Measurements from ENCODE around the gene DLEC1.
"Not testable (repeated sequence)": the region's sequence is repeated elsewhere in the genome, so short reads cannot be mapped to it uniquely, and the experiment has no call there.

DLEC1 gene

DNA sequence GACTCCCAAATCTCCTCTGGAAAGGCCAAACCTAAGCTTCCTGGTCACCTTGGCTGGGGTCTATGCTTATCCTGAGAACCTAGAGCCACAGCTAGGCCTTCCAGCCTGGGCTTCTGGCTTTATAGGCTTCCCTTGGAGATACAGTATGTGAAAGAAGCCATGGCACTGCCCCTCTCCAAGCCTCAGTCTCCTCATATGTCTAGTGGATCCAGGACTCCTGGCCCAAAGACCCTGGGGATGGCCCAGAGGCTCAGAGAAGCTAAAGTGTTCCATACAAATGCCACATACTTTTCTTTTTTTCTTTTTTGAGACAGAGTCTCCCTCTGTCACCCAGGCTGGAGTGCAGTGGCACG, 89.3 kb downstream of the DLEC1 start:
- no peak overlapping the region for H3K27ac ChIP-seq (ENCODE audit: low read depth in 2 of 2, low read length in 2 of 2)
- H3K36me3 ChIP-seq (ENCODE audit: control insufficient read depth in 2 of 2, insufficient read depth in 2 of 2, low read length in 2 of 2) = peaks cover 76 to 90% of the 10 kb centered on the region in 2 donors
- H3K4me3 ChIP-seq (ENCODE audit: low read length in 2 of 2) = no peak overlapping the region
- H3K9ac ChIP-seq (ENCODE audit: low read depth in 1 of 2, low read length in 2 of 2) = no peak overlapping the region
- no peaks in the 10 kb centered on the region for H3K27me3 ChIP-seq (ENCODE audit: control insufficient read depth in 2 of 2, insufficient read depth in 2 of 2, low read length in 2 of 2)
- no peaks in the 10 kb centered on the region for H3K9me3 ChIP-seq (ENCODE audit: control insufficient read depth in 2 of 2, low read length in 2 of 2)
- peaks cover 9 to 19% of the 10 kb centered on the region in 2 donors for H3K4me1 ChIP-seq (ENCODE audit: control insufficient read depth in 2 of 2, insufficient read depth in 2 of 2, low read length in 2 of 2)

- Histone ChIP-seq H3K4me1 (ENCODE audit: control insufficient read depth in 2 of 2, insufficient read depth in 2 of 2, low read length in 2 of 2) (peaks cover 14 to 27% of the 10 kb centered on the region in 2 donors), H3K27ac (ENCODE audit: low read depth in 2 of 2, low read length in 2 of 2) (no peak overlapping the region), H3K27me3 (ENCODE audit: control insufficient read depth in 2 of 2, insufficient read depth in 2 of 2, low read length in 2 of 2) (no peaks in the 10 kb centered on the region), H3K9ac (ENCODE audit: low read depth in 1 of 2, low read length in 2 of 2) (no peak overlapping the region), H3K9me3 (ENCODE audit: control insufficient read depth in 2 of 2, low read length in 2 of 2) (no peaks in the 10 kb centered on the region), H3K4me3 (ENCODE audit: low read length in 2 of 2) (no peak overlapping the region), H3K36me3 (ENCODE audit: control insufficient read depth in 2 of 2, insufficient read depth in 2 of 2, low read length in 2 of 2) (peaks cover 76 to 88% of the 10 kb centered on the region in 2 donors)
Measured at GRCh38 chr3:38129058-38129457, 90.0 kb downstream of the DLEC1 start.

DNA sequence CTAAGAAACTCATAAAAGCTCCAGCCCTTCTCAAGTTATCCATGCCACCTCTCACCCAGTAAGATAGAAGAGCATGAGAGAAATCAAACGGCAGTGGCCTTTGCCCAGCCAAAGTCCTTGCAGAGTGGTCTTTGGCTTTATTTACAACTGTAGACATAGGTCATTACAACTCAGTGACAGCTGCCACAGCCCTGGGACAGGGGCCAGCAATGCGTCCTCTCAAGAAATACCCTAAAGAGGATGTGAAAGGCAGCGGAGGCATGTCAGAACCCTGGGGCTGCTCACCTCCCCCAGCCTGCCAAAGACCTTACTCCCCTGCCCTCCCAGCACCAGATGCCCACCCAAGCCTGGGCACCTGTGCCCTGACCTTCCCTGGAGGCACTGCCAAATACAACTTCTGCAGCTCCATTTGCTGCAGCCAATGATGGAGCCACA, 91.6 kb downstream of the DLEC1 start:
- H3K36me3 ChIP-seq (ENCODE audit: control insufficient read depth in 2 of 2, insufficient read depth in 2 of 2, low read length in 2 of 2) = peaks cover 70 to 79% of the 10 kb centered on the region in 2 donors
- peak overlapping the region in 1 of 2 donors; percentile 69 for H3K27ac ChIP-seq (ENCODE audit: low read depth in 2 of 2, low read length in 2 of 2)
- H3K9me3 ChIP-seq (ENCODE audit: control insufficient read depth in 2 of 2, low read length in 2 of 2) = no peaks in the 10 kb centered on the region
- H3K4me1 ChIP-seq (ENCODE audit: control insufficient read depth in 2 of 2, insufficient read depth in 2 of 2, low read length in 2 of 2) = peaks cover 29 to 43% of the 10 kb centered on the region in 2 donors
- H3K27me3 ChIP-seq (ENCODE audit: control insufficient read depth in 2 of 2, insufficient read depth in 2 of 2, low read length in 2 of 2) = no peaks in the 10 kb centered on the region
- no peak overlapping the region for H3K9ac ChIP-seq (ENCODE audit: low read depth in 1 of 2, low read length in 2 of 2)
- no peak overlapping the region for H3K4me3 ChIP-seq (ENCODE audit: low read length in 2 of 2)

DNA sequence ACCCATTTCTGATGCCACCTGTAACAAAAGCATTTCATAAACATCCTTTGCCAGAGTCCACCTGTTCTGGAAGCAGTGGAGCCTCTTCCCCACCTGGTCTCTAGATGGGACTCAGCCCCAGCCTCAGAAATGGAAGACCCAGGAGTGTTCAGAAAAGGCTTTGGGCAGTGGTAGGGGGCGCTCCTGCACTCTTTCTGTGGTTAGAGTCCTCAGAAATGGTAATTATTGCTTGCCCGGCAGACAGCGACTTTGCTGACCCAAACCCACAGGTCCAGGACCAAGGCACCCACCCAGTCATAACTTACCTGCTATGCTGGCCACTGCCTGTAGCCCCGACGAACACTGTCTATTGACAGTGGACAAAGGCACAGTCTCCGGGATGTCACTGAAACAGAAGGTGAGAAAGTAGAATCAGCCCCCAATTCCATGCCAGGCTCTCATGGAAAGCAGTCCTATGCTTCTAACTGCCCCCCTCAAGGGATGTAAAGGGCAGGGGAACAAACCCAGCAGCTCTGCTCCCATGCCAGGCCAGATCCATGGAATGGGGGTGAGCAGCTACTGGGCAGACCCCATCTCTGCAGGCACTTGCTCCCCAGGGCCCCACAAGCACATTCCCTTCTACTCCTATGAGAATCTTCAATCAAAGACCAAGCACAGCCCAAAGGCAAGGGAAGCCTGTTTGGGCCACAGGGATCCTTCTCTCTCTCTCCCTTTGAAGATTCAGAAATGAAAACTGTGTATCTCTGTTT, 92.8 kb downstream of the DLEC1 start:
- no peak overlapping the region for H3K4me3 ChIP-seq (ENCODE audit: low read length in 2 of 2)
- peaks cover 58 to 67% of the 10 kb centered on the region in 2 donors for H3K36me3 ChIP-seq (ENCODE audit: control insufficient read depth in 2 of 2, insufficient read depth in 2 of 2, low read length in 2 of 2)
- no peaks in the 10 kb centered on the region for H3K9me3 ChIP-seq (ENCODE audit: control insufficient read depth in 2 of 2, low read length in 2 of 2)
- no peaks in the 10 kb centered on the region for H3K27me3 ChIP-seq (ENCODE audit: control insufficient read depth in 2 of 2, insufficient read depth in 2 of 2, low read length in 2 of 2)
- H3K9ac ChIP-seq (ENCODE audit: low read depth in 1 of 2, low read length in 2 of 2) = no peak overlapping the region
- peaks cover 33 to 48% of the 10 kb centered on the region in 2 donors for H3K4me1 ChIP-seq (ENCODE audit: control insufficient read depth in 2 of 2, insufficient read depth in 2 of 2, low read length in 2 of 2)
- H3K27ac ChIP-seq (ENCODE audit: low read depth in 2 of 2, low read length in 2 of 2) = no peak overlapping the region

DNA sequence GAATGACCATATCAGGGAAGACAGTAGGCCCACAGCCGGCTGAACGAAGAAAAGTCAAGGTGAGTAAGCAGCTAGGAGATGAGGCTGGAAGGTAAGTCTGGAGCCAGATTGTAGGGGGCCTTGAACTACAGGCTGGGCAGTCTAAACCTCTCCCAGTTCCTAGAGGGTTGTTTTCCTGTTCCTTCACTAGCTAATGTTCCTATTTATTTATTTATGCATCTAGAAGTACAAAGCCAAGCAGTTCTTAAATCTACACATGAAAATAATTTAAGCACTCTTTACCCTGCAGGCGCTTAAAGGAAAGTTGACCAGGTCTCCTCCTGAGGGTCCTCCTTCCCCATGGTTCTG, 94.2 kb downstream of the DLEC1 start:
- peaks cover 45 to 53% of the 10 kb centered on the region in 2 donors for H3K36me3 ChIP-seq (ENCODE audit: control insufficient read depth in 2 of 2, insufficient read depth in 2 of 2, low read length in 2 of 2)
- H3K9ac ChIP-seq (ENCODE audit: low read depth in 1 of 2, low read length in 2 of 2) = peak overlapping the region in 1 of 2 donors; percentile 23
- H3K4me3 ChIP-seq (ENCODE audit: low read length in 2 of 2) = peak overlapping the region; percentile 24 to 38
- H3K9me3 ChIP-seq (ENCODE audit: control insufficient read depth in 2 of 2, low read length in 2 of 2) = no peaks in the 10 kb centered on the region
- H3K27ac ChIP-seq (ENCODE audit: low read depth in 2 of 2, low read length in 2 of 2) = peak overlapping the region; percentile 56 to 79
- H3K27me3 ChIP-seq (ENCODE audit: control insufficient read depth in 2 of 2, insufficient read depth in 2 of 2, low read length in 2 of 2) = no peaks in the 10 kb centered on the region
- H3K4me1 ChIP-seq (ENCODE audit: control insufficient read depth in 2 of 2, insufficient read depth in 2 of 2, low read length in 2 of 2) = peaks cover 40 to 56% of the 10 kb centered on the region in 2 donors

DNA sequence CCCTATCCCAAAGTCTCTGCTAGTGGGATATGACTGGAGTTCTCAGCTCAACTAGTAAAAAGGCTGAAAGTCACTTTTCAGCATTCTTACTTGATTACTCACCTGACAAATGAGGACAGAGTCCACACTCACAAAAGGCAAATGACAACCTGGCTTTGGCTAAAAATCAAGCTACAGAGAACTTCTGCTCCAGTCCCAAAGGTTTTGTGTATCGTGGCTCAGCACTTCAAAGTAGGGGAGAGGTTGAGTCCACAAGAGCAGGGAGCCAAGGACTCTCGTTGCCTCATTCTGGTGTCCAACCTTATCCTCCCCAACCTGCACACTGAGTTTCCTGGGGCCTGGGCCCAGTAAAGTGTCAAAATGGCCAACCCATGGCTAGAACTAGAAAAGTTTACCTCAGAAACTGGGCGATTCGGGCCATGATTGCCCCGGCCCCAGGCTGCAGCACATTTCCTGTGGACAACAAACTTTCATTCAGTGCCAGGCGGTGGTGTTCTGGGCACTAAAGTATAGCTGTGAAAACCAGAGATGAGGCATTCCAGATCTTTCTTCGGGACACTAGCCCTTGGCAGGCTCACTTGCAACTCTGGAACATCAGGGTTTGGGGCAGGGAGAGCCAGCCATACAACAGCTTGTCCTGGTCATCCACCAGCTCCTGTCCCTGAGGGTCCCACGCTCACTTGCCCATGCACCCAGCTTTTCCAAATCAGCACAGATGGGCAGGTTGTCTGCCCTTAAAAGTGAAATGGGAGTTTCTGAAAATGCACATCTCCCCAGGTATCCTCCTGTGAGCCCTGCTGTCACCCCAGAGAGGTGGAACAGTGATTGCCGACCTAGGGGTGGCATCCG, 94.8 kb downstream of the DLEC1 start:
- Histone ChIP-seq H3K9ac (ENCODE audit: low read depth in 1 of 2, low read length in 2 of 2) (peak overlapping the region in 1 of 2 donors; percentile 42), H3K27me3 (ENCODE audit: control insufficient read depth in 2 of 2, insufficient read depth in 2 of 2, low read length in 2 of 2) (no peaks in the 10 kb centered on the region), H3K9me3 (ENCODE audit: control insufficient read depth in 2 of 2, low read length in 2 of 2) (no peaks in the 10 kb centered on the region), H3K4me1 (ENCODE audit: control insufficient read depth in 2 of 2, insufficient read depth in 2 of 2, low read length in 2 of 2) (peaks cover 41 to 56% of the 10 kb centered on the region in 2 donors), H3K36me3 (ENCODE audit: control insufficient read depth in 2 of 2, insufficient read depth in 2 of 2, low read length in 2 of 2) (peaks cover 41 to 50% of the 10 kb centered on the region in 2 donors), H3K27ac (ENCODE audit: low read depth in 2 of 2, low read length in 2 of 2) (peak overlapping the region; percentile 59 to 79), H3K4me3 (ENCODE audit: low read length in 2 of 2) (peak overlapping the region in 1 of 2 donors; percentile 38)

DNA sequence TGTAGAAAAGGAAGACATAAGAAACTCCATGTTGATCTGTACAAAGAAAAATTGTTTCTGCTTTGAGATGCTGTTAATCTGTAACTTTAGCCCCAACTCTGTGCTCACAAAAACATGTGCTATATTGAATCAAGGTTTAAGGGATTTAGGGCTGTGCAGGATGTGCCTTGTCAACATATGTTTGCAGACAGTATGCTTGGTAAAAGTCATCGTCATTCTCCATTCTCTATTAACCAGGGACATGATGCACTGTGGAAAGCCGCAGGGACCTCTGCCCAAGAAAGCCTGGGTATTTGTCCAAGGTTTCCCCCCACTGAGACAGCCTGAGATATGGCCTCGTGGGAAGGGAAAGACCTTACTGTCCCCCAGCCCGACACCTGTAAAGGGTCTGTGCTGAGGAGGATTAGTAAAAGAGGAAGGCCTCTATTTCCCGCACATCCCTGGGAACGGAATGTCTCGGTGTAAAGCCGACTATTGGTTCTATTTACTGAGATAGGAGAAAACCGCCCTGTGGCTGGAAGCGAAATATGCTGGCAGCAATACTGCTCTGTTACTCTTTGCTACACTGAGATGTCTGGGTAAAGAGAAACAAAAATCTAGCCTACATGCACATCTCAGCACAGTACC, 95.6 kb downstream of the DLEC1 start:
- peak overlapping the region in 1 of 2 donors; percentile 79 for H3K27ac ChIP-seq (ENCODE audit: low read depth in 2 of 2, low read length in 2 of 2)
- peak overlapping the region; percentile 0 to 94 for H3K4me3 ChIP-seq (ENCODE audit: low read length in 2 of 2)
- H3K9ac ChIP-seq (ENCODE audit: low read depth in 1 of 2, low read length in 2 of 2) = peak overlapping the region in 1 of 2 donors; percentile 42
- peaks cover 46 to 60% of the 10 kb centered on the region in 2 donors for H3K4me1 ChIP-seq (ENCODE audit: control insufficient read depth in 2 of 2, insufficient read depth in 2 of 2, low read length in 2 of 2)
- peaks cover 32 to 42% of the 10 kb centered on the region in 2 donors for H3K36me3 ChIP-seq (ENCODE audit: control insufficient read depth in 2 of 2, insufficient read depth in 2 of 2, low read length in 2 of 2)
- not testable (repeated sequence) for H3K27me3 ChIP-seq (ENCODE audit: control insufficient read depth in 2 of 2, insufficient read depth in 2 of 2, low read length in 2 of 2); H3K9me3 ChIP-seq (ENCODE audit: control insufficient read depth in 2 of 2, low read length in 2 of 2)

- H3K27me3 ChIP-seq (ENCODE audit: control insufficient read depth in 2 of 2, insufficient read depth in 2 of 2, low read length in 2 of 2); H3K9me3 ChIP-seq (ENCODE audit: control insufficient read depth in 2 of 2, low read length in 2 of 2): not testable (repeated sequence)
- Histone ChIP-seq H3K4me1 (ENCODE audit: control insufficient read depth in 2 of 2, insufficient read depth in 2 of 2, low read length in 2 of 2) (peaks cover 56 to 68% of the 10 kb centered on the region in 2 donors), H3K36me3 (ENCODE audit: control insufficient read depth in 2 of 2, insufficient read depth in 2 of 2, low read length in 2 of 2) (peaks cover 27 to 42% of the 10 kb centered on the region in 2 donors), H3K9ac (ENCODE audit: low read depth in 1 of 2, low read length in 2 of 2) (peak overlapping the region; percentile 87 to 97), H3K4me3 (ENCODE audit: low read length in 2 of 2) (peak overlapping the region; percentile 94), H3K27ac (ENCODE audit: low read depth in 2 of 2, low read length in 2 of 2) (peak overlapping the region; percentile 76 to 87)
Measured at GRCh38 chr3:38135621-38136277, 96.7 kb downstream of the DLEC1 start.

DNA sequence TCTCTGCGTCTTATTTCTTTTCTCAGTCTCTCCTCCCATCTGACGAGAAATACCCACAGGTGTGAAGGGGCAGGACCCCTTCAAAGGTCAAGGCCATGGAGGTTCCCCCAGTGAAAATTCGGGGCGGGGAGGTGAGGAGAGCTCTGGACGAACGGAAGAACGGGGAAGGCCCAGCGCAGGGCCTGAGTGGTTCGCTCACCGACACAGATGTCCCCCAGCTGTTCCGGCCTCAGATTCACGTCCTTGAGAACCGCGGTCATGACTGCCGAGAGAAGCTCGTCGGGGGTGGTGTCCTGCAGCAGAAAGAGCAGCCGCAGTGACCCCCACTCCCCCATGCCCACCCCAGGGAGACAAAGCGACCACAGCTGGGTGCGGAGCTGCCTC, 97.4 kb downstream of the DLEC1 start:
- peak overlapping the region; percentile 76 to 87 for H3K27ac ChIP-seq (ENCODE audit: low read depth in 2 of 2, low read length in 2 of 2)
- peak overlapping the region; percentile 87 to 97 for H3K9ac ChIP-seq (ENCODE audit: low read depth in 1 of 2, low read length in 2 of 2)
- no peaks in the 10 kb centered on the region for H3K9me3 ChIP-seq (ENCODE audit: control insufficient read depth in 2 of 2, low read length in 2 of 2)
- H3K4me1 ChIP-seq (ENCODE audit: control insufficient read depth in 2 of 2, insufficient read depth in 2 of 2, low read length in 2 of 2) = peaks cover 55 to 66% of the 10 kb centered on the region in 2 donors
- H3K27me3 ChIP-seq (ENCODE audit: control insufficient read depth in 2 of 2, insufficient read depth in 2 of 2, low read length in 2 of 2) = no peaks in the 10 kb centered on the region
- H3K36me3 ChIP-seq (ENCODE audit: control insufficient read depth in 2 of 2, insufficient read depth in 2 of 2, low read length in 2 of 2) = peaks cover 32 to 42% of the 10 kb centered on the region in 2 donors
- H3K4me3 ChIP-seq (ENCODE audit: low read length in 2 of 2) = peak overlapping the region; percentile 94
